Upper lobe of left lung (tissue), 6 donors: ENCODE measurements around the gene STT3B. TPM values are rescaled to one million over a fixed set of nuclear protein-coding genes. Genes with fewer than 3 reads are reported as not detected.

Source experiments
- ATAC-seq, 2 donors: fragments of 200-7000 bp; cut with Tn5 transposase; one replicate each; pipeline ENCODE4 v1.9.1; 2022; ENCODE audit warnings: mild to moderate bottlenecking in 2 of 2, moderate library complexity in 2 of 2; ENCODE audit not compliant: low FRiP score in 2 of 2
- DNase-seq, 2 donors: peaks; one replicate each; pipeline ENCODE4 v3.0.0-alpha.2; 2019 to 2020
- H3K27ac ChIP-seq, 4 donors: fragments of 200-600 bp; sonication (generic); one replicate each; pipeline ENCODE4 v1.5.1; 2016 to 2019
- H3K27me3 ChIP-seq, 4 donors: fragments of 200-600 bp; sonication (generic); one replicate each; pipeline ENCODE4 v1.5.1; 2017 to 2019
- H3K36me3 ChIP-seq, 4 donors: fragments of 200-600 bp; sonication (generic); one replicate each; pipeline ENCODE4 v1.5.1; 2016 to 2019
- H3K4me1 ChIP-seq, 4 donors: fragments of 200-600 bp; sonication (generic); one replicate each; pipeline ENCODE4 v1.5.1; 2018 to 2019
- H3K4me3 ChIP-seq, 4 donors: fragments of 200-600 bp; sonication (generic); one replicate each; pipeline ENCODE4 v1.5.1; 2017 to 2019; ENCODE audit warnings: mild to moderate bottlenecking in 2 of 4, moderate library complexity in 1 of 4
- H3K9me3 ChIP-seq, 4 donors: fragments of 200-600 bp; sonication (generic); one replicate each; pipeline ENCODE4 v1.5.1; 2018 to 2019
- EP300 ChIP-seq, 4 donors: sonication (generic); formaldehyde crosslinking; IDR thresholded peaks; one replicate each; pipeline ENCODE4 v1.5.1; 2017; ENCODE audit warnings: antibody characterized with exemption in 4 of 4, control low read depth in 2 of 4
- POLR2A ChIP-seq, 4 donors: fragments of 450-650 bp; IDR thresholded peaks; one replicate each; pipeline ENCODE4 v1.5.1; 2016 to 2017; ENCODE audit warnings: antibody characterized with exemption in 4 of 4, mild to moderate bottlenecking in 2 of 4
- POLR2AphosphoS5 ChIP-seq, 2 donors: sonication (generic); formaldehyde crosslinking; IDR thresholded peaks; one replicate each; pipeline ENCODE4 v1.5.1; 2017; ENCODE audit warnings: antibody characterized with exemption in 2 of 2
- WGBS, 2 donors: methylation state at CpG; one replicate each; pipeline ENCODE4 v1.1.5; 2017 to 2018; 5-methylcytosine and 5-hydroxymethylcytosine counted together
- total RNA-seq, 6 donors: library from RNA; depleted of rRNA in 4 of 6; stranded (reverse); fragments of >200 nt in 4 of 6; gene quantifications; one replicate each; pipeline versions ENCODE4 v1.1.0 to v1.2.1, GENCODE V29; 2016 to 2021
- TF ChIP-seq, protein P1 (sequence below), 6 experiments: fragments of 450-650 bp in 4 of 6; fragments of 200-600 bp in 2 of 6; sonication (generic) in 2 of 6; IDR thresholded peaks; one replicate each; pipeline ENCODE4 v1.5.1; 2016 to 2019; ENCODE audit warnings: antibody characterized with exemption in 6 of 6
- donor health status: DM: no; HTN: no; CAD: no; lungs with moderate emphysema.
- donor health status: DM: no; HTN: yes; CAD: no; lungs with severe emphysema.

STT3B gene
- total RNA-seq, 6 donors from 2014 or later = 42.9 to 137 (median 88.8) TPM

DNA sequence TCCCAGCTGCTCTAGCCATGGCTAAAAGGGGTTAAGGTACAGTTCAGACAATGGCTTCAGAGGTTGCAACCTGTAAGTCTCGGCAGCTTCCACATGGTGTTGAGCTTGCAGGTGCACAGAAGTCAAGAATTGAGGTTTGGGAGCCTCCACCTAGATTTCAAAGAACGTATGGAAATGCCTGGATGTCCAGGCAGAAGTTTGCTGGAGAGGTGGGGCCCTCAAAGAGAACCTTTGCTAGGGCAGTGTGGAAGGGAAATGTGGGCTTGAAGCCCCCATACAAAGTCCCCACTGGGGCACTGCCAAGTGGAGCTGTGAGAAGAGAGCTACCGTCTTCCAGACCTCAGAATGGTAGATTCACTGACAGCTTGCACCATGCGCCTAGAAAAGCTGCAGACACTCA lies 73.7 kb downstream of the STT3B start:
- TF ChIP-seq POLR2AphosphoS5 (IDR thresholded peaks at IDR 0.05) (no peak), EP300 (IDR thresholded peaks at IDR 0.05) (no peak), POLR2A (IDR thresholded peaks at IDR 0.05) (no peak)
- TF ChIP-seq, protein P1, sequence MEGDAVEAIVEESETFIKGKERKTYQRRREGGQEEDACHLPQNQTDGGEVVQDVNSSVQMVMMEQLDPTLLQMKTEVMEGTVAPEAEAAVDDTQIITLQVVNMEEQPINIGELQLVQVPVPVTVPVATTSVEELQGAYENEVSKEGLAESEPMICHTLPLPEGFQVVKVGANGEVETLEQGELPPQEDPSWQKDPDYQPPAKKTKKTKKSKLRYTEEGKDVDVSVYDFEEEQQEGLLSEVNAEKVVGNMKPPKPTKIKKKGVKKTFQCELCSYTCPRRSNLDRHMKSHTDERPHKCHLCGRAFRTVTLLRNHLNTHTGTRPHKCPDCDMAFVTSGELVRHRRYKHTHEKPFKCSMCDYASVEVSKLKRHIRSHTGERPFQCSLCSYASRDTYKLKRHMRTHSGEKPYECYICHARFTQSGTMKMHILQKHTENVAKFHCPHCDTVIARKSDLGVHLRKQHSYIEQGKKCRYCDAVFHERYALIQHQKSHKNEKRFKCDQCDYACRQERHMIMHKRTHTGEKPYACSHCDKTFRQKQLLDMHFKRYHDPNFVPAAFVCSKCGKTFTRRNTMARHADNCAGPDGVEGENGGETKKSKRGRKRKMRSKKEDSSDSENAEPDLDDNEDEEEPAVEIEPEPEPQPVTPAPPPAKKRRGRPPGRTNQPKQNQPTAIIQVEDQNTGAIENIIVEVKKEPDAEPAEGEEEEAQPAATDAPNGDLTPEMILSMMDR (IDR thresholded peaks at IDR 0.05) = no peak
- Histone ChIP-seq H3K27ac (no peak overlapping the region), H3K4me3 (no peak overlapping the region), H3K36me3 (peaks cover 0 to 6% (median 3%) of the 10 kb centered on the region in 4 donors), H3K4me1 (peaks cover 0 to 10% (median 2%) of the 10 kb centered on the region in 4 donors), H3K27me3 (no peaks in the 10 kb centered on the region), H3K9me3 (peaks cover 0 to 17% (median 12%) of the 10 kb centered on the region in 4 donors)
- DNase-seq (no peak), ATAC-seq (no peak)
- WGBS, 2 donors = 96 to 97% methylated on average over 3 to 4 of the region's 4 CpGs

DNA sequence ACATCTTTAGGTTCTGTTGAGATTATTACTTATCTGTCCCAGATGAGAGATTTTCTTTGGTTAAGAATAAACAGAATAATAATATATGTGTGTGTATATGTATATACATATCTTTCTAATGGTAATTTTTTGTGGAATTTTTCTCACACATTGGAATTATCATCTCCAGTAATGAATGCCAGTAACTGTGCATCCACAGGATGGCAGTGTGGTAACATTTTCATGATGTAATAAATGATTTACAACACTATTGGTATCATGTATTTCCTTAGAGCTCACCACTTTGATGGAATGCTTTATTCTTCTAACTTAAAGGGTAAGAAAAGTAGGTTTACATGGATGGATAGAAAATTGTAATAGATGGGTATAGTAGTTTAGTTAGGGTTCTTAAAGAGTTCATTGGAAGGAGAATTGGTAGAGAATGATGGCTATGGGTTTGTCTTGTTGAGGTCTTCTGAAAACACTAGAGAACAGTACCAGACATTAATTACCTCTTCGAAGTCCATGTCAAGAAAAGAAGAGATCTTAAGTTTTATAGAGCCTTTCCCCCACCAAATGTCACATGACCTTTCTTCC lies 78.1 kb downstream of the STT3B start:
- ATAC-seq (peak in 1 of 2 donors; percentile 51), DNase-seq (no peak)
- TF ChIP-seq EP300 (IDR thresholded peaks at IDR 0.05) (no peak), POLR2AphosphoS5 (IDR thresholded peaks at IDR 0.05) (no peak), POLR2A (IDR thresholded peaks at IDR 0.05) (no peak)
- TF ChIP-seq, protein P1 (IDR thresholded peaks at IDR 0.05) = peak in 5 of 6 experiments; percentile 39 to 73 (median 59)
- peaks cover 0 to 14% (median 12%) of the 10 kb centered on the region in 4 donors for H3K9me3 ChIP-seq
- no peak overlapping the region for H3K4me3 ChIP-seq
- 85 to 88% methylated on average over 1 of the region's 1 CpG for WGBS, 2 donors
- H3K36me3 ChIP-seq = peaks cover 0 to 5% (median 0%) of the 10 kb centered on the region in 4 donors
- H3K27me3 ChIP-seq = no peaks in the 10 kb centered on the region
- peaks cover 0 to 37% (median 12%) of the 10 kb centered on the region in 4 donors for H3K4me1 ChIP-seq
- H3K27ac ChIP-seq = no peak overlapping the region

DNA sequence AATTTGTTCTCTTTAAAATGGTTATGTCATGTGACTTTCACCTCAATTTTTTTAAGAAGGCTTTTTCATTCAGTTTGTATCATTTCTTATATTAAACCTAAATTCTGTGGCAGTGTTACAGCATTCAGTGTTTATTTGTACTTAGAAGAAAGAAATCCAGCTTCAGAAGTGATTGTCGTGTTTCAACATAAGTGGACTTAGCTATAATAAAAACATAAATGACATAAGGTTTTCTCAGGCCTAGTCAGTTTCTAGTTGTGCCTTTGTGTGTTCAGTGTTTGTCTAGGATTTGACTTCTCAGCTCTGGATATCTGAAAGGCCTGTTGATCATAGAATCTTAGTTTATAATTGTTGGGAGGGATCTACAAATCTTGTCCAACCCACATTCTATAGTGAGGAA lies 80.5 kb downstream of the STT3B start:
- Histone ChIP-seq H3K4me1 (peaks cover 0 to 37% (median 12%) of the 10 kb centered on the region in 4 donors), H3K27me3 (no peaks in the 10 kb centered on the region), H3K9me3 (no peaks in the 10 kb centered on the region), H3K4me3 (no peak overlapping the region), H3K27ac (peak overlapping the region in 2 of 4 donors; percentile 27 to 33), H3K36me3 (no peaks in the 10 kb centered on the region)
- 52 to 77% methylated on average over 1 of the region's 1 CpG for WGBS, 2 donors
- no peak for DNase-seq
- ATAC-seq = no peak
- TF ChIP-seq EP300 (IDR thresholded peaks at IDR 0.05) = no peak
- TF ChIP-seq, protein P1 (IDR thresholded peaks at IDR 0.05) = no peak

DNA sequence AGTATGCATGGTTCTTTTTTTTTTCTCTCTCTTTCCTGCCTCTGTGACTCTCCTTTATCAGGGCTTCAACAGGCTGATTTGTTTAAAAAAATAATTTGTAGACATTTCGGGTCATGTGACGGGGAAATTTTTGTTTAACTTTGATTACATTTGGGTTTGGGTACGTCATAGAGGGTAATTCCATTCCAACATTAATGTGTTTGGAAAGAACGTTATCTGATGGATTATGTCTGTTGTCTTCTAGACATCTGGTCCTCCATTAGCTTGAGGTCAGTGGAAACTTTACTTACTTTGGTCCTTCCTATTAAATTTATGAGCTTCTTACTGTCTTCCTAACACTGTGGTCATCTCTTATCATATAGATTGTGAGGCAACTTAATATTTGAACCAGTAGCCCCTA lies 80.9 kb downstream of the STT3B start:
- peaks cover 0 to 37% (median 12%) of the 10 kb centered on the region in 4 donors for H3K4me1 ChIP-seq
- TF ChIP-seq POLR2AphosphoS5 (IDR thresholded peaks at IDR 0.05) (no peak), POLR2A (IDR thresholded peaks at IDR 0.05) (no peak), EP300 (IDR thresholded peaks at IDR 0.05) (peak in 1 of 4 donors; percentile 15)
- TF ChIP-seq, protein P1 (IDR thresholded peaks at IDR 0.05) = no peak
- no peak overlapping the region for H3K4me3 ChIP-seq
- H3K36me3 ChIP-seq = peaks cover 0 to 2% (median under 1%) of the 10 kb centered on the region in 4 donors
- no peak for DNase-seq
- H3K27me3 ChIP-seq = no peaks in the 10 kb centered on the region
- ATAC-seq = no peak
- 54 to 65% methylated on average over 4 of the region's 4 CpGs for whole genome bisulfite sequencing, 2 donors
- no peaks in the 10 kb centered on the region for H3K9me3 ChIP-seq
- peak overlapping the region in 2 of 4 donors; percentile 27 to 33 for H3K27ac ChIP-seq
